Subcutaneous abdominal adipose tissue (tissue), 5 donors: Measurements from ENCODE around the gene ZFAND3.

Experiments
- H3K27ac ChIP-seq: one replicate; pipeline ENCODE4 v1.7.0; 2013; ENCODE audit warnings: low read depth, mild to moderate bottlenecking, inconsistent platforms, low read length, moderate library complexity
- H3K27me3 ChIP-seq, 5 donors: one replicate each; pipeline ENCODE4 v1.7.0; 2013; ENCODE audit warnings: low read length in 5 of 5, inconsistent platforms in 1 of 5; ENCODE audit not compliant: control insufficient read depth in 5 of 5, insufficient read depth in 4 of 5
- H3K36me3 ChIP-seq, 5 donors: one replicate each; pipeline ENCODE4 v1.7.0; 2013; ENCODE audit warnings: low read length in 5 of 5; ENCODE audit not compliant: control insufficient read depth in 5 of 5, insufficient read depth in 5 of 5
- H3K4me1 ChIP-seq, 5 donors: one replicate each; pipeline ENCODE4 v1.7.0; 2013; ENCODE audit warnings: low read length in 5 of 5, mild to moderate bottlenecking in 3 of 5, moderate library complexity in 1 of 5; ENCODE audit not compliant: control insufficient read depth in 5 of 5, insufficient read depth in 5 of 5
- H3K4me3 ChIP-seq, 5 donors: one replicate each; pipeline ENCODE4 v1.7.0; 2013; ENCODE audit warnings: low read length in 5 of 5, low read depth in 1 of 5
- H3K9ac ChIP-seq, 5 donors: one replicate each; pipeline ENCODE4 v1.7.0; 2013; ENCODE audit warnings: low read length in 5 of 5, mild to moderate bottlenecking in 4 of 5, moderate library complexity in 3 of 5
- H3K9me3 ChIP-seq, 5 donors: one replicate each; pipeline ENCODE4 v1.7.0; 2013; ENCODE audit warnings: low read length in 5 of 5; ENCODE audit not compliant: control insufficient read depth in 5 of 5
- donor health status: healthy.
- donor health status: healthy.
- donor health status: healthy.
- donor health status: healthy.
- donor health status: healthy.

Gene ZFAND3

DNA sequence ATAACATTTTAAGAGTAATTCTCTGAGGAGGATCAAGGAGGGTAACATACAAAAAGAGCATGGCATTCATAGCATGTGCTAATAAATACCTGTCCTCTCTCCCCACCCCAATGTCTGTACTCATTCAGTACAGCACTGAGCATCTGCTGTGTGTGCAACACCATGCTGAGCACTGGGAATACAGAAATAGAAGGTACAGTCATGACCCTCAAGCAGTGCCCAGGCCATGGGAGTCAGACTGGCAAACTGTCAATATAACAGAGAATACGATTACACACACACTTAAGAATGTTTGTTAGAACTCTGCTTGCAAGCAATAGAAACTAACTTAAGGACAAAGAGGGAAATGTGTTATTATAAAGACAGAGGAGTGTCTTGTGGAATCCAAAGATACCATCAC is 24.7 kb upstream of the ZFAND3 start:
- H3K4me1 ChIP-seq, result peaks cover 0 to 18% (median 11%) of the 10 kb centered on the region in 5 donors
- H3K27ac ChIP-seq, result no peak overlapping the region
- H3K9ac ChIP-seq, result no peak overlapping the region
- H3K36me3 ChIP-seq, result no peaks in the 10 kb centered on the region
- H3K9me3 ChIP-seq, result no peaks in the 10 kb centered on the region
- H3K4me3 ChIP-seq, result no peak overlapping the region
- H3K27me3 ChIP-seq, result no peaks in the 10 kb centered on the region

GRCh38 chr6:37798436-37799262 is 20.9 kb upstream of the ZFAND3 start:
- Histone ChIP-seq H3K9ac (no peak overlapping the region), H3K4me3 (no peak overlapping the region), H3K4me1 (peaks cover 0 to 8% (median 0%) of the 10 kb centered on the region in 5 donors), H3K27ac (no peak overlapping the region), H3K9me3 (no peaks in the 10 kb centered on the region), H3K36me3 (no peaks in the 10 kb centered on the region), H3K27me3 (no peaks in the 10 kb centered on the region)

GRCh38 chr6:37799263-37799644 is 20.3 kb upstream of the ZFAND3 start:
- H3K27me3 ChIP-seq, result no peaks in the 10 kb centered on the region
- no peak overlapping the region for H3K27ac ChIP-seq
- H3K36me3 ChIP-seq, result no peaks in the 10 kb centered on the region
- no peak overlapping the region for H3K4me3 ChIP-seq
- H3K9me3 ChIP-seq, result no peaks in the 10 kb centered on the region
- H3K9ac ChIP-seq, result no peak overlapping the region
- peaks cover 0 to 8% (median 0%) of the 10 kb centered on the region in 5 donors for H3K4me1 ChIP-seq

DNA sequence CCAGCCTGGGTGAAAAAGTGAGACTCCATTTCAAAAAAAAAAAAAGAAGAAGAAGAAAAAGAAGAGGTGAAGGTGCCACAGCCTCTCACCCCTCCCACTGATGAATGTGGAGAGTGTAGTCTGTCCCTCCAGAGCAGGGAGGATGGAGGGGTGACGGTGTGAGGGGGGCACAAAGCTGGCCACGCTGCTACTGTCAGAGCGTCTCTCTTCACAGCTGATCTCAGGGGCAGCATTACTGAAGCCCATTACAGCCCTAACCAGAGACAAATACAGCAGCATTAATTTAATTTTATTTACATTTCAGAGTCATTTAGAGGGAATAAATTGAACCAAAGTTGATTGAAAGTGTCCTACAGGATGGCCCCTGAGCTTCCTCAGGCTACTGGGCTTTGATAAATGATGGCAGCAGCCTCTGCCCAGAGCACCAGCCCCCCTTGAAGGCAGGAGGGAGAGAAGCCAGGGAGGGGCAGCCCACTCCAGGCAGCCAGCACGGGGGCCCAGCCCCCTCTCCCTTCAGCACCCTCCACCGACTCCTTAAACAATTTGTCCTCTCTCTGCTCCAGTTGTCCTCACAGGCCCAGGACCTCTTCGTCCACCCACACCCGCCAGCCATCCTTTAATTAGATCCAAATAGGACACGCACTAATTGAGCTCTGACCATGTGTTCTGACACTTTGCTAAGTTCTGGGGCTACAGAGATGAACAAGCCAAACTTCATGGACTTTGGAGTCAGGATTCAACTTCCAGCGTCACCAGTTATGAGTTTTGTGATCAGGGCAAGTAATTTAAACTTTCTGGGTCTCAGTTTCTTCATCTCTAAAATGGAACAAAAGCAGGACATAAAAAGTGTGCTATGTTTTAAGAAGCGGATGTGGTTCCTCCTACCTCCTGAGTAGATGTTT is 18.6 kb upstream of the ZFAND3 start:
- Histone ChIP-seq H3K9ac (no peak overlapping the region), H3K4me1 (peaks cover 0 to 8% (median 0%) of the 10 kb centered on the region in 5 donors), H3K27me3 (no peaks in the 10 kb centered on the region), H3K27ac (no peak overlapping the region), H3K36me3 (no peaks in the 10 kb centered on the region), H3K9me3 (no peaks in the 10 kb centered on the region), H3K4me3 (no peak overlapping the region)

DNA sequence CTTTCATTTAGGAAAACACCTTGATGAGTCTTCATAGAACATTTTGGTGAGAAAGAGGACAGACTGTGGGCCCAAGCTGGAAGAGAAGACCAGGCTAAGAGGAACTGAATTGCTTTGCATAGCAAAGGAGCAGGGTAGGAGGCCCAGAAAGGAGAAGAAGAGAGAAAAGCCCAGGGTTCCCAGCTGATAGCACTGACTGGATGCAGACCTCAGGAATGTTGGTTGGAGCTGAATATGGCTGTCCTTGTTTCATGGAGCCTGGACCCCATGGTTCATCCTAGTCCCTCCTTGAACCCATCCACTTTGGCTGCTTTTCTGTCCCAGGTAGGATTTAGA is 18.0 kb upstream of the ZFAND3 start:
- Histone ChIP-seq H3K9me3 (no peaks in the 10 kb centered on the region), H3K27me3 (no peaks in the 10 kb centered on the region), H3K36me3 (no peaks in the 10 kb centered on the region), H3K27ac (no peak overlapping the region), H3K4me1 (peaks cover 0 to 8% (median 0%) of the 10 kb centered on the region in 5 donors), H3K9ac (no peak overlapping the region), H3K4me3 (no peak overlapping the region)

DNA sequence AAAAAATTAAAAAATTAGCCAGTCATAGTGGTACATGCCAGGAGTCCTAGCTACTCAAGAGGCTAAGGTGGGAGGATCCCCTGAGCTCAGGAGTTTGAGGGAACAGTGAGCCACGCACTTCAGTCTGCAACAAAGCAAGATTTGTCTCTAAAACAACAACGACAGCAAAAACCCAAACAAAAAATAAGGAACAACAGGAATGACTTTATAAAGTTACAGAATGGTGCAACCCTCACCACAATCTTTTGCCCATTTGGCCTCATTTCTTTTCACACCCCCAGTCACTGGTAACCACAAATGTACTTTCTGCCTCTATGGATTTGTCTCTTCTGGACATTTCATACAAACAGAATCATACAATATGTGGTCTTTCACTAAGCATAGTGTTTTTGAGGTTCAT is 16.7 kb upstream of the ZFAND3 start:
- Histone ChIP-seq H3K4me1 (peaks cover 0 to 8% (median 0%) of the 10 kb centered on the region in 5 donors), H3K27ac (no peak overlapping the region), H3K36me3 (no peaks in the 10 kb centered on the region), H3K4me3 (no peak overlapping the region), H3K27me3 (no peaks in the 10 kb centered on the region), H3K9ac (no peak overlapping the region), H3K9me3 (no peaks in the 10 kb centered on the region)

- H3K27ac ChIP-seq, result no peak overlapping the region
- peaks cover 0 to 16% (median 7%) of the 10 kb centered on the region in 5 donors for H3K4me1 ChIP-seq
- no peak overlapping the region for H3K9ac ChIP-seq
- H3K9me3 ChIP-seq, result no peaks in the 10 kb centered on the region
- H3K4me3 ChIP-seq, result no peak overlapping the region
- no peaks in the 10 kb centered on the region for H3K36me3 ChIP-seq
- no peaks in the 10 kb centered on the region for H3K27me3 ChIP-seq
These were observed 14.9 kb upstream of the ZFAND3 start for GRCh38 chr6:37804586-37804985.

- Histone ChIP-seq H3K4me1 (peaks cover 0 to 16% (median 7%) of the 10 kb centered on the region in 5 donors), H3K4me3 (no peak overlapping the region), H3K27me3 (no peaks in the 10 kb centered on the region), H3K27ac (no peak overlapping the region), H3K36me3 (no peaks in the 10 kb centered on the region), H3K9ac (no peak overlapping the region), H3K9me3 (no peaks in the 10 kb centered on the region)
These were observed 13.3 kb upstream of the ZFAND3 start for GRCh38 chr6:37806213-37806612.

DNA sequence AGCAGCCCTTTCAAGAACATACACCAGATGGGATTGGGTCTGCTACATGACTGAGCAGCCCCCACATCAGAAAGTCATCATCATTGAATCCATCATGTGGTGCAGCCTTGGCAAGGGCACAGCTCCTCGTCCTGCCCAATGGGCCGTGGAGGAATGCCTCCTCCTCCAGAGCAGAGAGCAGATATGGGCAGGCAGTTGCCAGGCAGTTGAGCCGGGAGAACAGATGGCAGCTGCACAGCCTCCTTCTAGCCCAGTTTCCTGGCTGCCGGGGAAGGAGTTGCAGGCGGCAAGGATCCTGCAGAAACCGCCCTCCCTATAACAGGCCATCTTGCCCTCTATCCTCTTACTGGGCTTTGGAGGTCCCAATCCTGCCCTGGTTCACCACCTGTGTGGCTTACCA is 11.9 kb upstream of the ZFAND3 start:
- H3K36me3 ChIP-seq, result no peaks in the 10 kb centered on the region
- no peaks in the 10 kb centered on the region for H3K9me3 ChIP-seq
- H3K9ac ChIP-seq, result no peak overlapping the region
- H3K4me3 ChIP-seq, result no peak overlapping the region
- no peak overlapping the region for H3K27ac ChIP-seq
- no peaks in the 10 kb centered on the region for H3K27me3 ChIP-seq
- peaks cover 0 to 15% (median 7%) of the 10 kb centered on the region in 5 donors for H3K4me1 ChIP-seq

GRCh38 chr6:37809197-37809543 is 10.4 kb upstream of the ZFAND3 start:
- H3K9me3 ChIP-seq, result no peaks in the 10 kb centered on the region
- H3K27ac ChIP-seq, result no peak overlapping the region
- H3K9ac ChIP-seq, result no peak overlapping the region
- H3K27me3 ChIP-seq, result no peaks in the 10 kb centered on the region
- no peak overlapping the region for H3K4me3 ChIP-seq
- H3K4me1 ChIP-seq, result peaks cover 0 to 12% (median 7%) of the 10 kb centered on the region in 5 donors
- H3K36me3 ChIP-seq, result no peaks in the 10 kb centered on the region
